ENCODE results near the gene UBA52.
A peak's percentile ranks its signal among the peaks of the same experiment; 100 is the strongest.
"Not testable (repeated sequence)": the region's sequence is repeated elsewhere in the genome, so short reads cannot be mapped to it uniquely, and the experiment has no call there.

Gene UBA52

GRCh38 chr19:18593367-18594095 is 21.9 kb downstream of the UBA52 start:
- DNase-seq (ENCODE audit: low spot score): no peak

DNA sequence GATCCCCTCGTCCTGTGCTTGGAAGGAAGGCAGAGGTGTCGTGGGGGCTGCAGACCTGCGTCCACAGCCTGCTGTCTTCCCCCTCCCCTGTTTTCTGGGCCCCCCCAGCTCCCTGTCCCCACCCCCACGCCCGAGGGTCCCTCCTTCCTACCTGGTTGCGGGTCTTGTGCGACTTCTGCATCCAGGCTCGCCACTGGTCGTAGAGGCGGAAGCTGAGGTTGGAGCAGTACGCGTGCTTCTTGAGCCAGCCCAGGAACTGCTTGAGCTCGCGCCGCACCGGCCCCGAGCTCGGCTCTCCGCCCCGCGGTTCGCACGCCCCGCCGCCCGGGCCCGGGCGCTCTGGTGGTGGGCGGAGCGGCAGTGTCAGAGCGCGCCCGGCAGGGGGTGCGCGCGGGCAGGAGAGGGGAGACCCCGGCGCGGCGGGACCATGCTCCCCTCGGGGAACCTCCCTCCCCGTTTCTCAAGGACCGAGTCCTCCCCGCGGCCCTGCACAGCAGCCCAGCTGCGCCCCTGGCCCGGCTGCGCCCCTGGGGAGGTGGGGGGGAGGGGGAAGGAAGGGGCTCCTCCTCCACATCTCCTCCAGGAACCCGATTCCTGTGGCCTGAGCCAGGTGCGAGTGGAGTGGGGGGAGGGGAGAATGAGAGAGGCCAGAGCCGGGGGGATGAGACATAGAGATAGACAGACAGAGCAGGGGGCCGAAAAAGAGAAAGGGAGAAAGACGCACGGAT is 22.6 kb downstream of the UBA52 start:
- DNase-seq (ENCODE audit: low spot score): peak; percentile 97

DNA sequence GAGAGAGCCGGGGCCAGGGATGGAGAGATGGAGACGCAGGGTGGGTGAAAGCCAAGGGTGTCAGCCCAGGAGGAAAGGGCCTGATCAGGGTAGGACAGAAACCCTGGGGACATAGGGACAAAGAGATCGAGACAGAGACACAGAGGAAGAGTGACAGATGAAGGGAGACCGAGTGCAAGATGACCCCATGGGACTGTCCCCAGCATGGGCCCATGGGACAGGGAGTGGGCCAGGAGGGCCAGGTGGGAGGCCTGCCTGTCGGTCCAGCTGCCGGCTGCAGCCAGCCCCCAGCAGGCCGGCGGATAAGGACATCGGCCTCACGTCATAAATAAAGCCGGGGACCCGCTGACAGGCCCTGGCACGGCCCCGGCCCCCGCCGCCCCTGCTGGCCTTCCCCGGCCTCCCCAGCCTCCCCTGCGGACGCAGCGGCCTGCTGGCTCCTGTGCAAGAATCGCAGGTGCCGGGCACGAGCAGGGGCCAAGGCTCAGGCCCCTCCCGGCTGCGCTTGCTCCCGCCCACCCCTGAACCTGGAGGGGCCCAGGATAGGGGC is 23.2 kb downstream of the UBA52 start:
- no peak for DNase-seq (ENCODE audit: low spot score)

- DNase-seq (ENCODE audit: low spot score): no peak
Observed at GRCh38 chr19:18595475-18595874, 23.8 kb downstream of the UBA52 start.

GRCh38 chr19:18596752-18597157 is 25.1 kb downstream of the UBA52 start:
- no peak for DNase-seq (ENCODE audit: low spot score)

- no peak for DNase-seq (ENCODE audit: low spot score)
Observed at GRCh38 chr19:18597809-18598660, 26.4 kb downstream of the UBA52 start.

DNA sequence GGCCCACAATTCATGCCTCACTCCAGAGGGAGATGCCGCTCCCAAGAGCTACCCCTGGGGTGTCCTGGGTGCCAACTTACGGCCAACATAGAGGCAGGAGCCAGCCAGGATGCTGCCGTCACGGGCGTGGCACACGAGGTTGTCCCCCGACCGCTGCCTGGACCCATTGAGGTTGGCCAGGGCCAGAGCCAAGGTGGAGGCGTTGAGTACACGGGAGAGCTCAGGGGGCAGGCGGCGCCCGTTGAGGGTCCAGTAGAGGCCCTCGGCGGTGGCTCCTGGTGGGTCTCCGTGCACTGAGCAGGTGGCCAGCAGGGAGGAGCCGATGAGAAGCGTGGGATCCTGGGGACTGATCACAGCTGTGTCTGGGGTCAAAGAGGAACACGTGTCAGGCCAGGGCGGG is 27.8 kb downstream of the UBA52 start:
- DNase-seq (ENCODE audit: low spot score): no peak

GRCh38 chr19:18600692-18601397 is 29.2 kb downstream of the UBA52 start:
- DNase-seq (ENCODE audit: low spot score): not testable (repeated sequence)

DNA sequence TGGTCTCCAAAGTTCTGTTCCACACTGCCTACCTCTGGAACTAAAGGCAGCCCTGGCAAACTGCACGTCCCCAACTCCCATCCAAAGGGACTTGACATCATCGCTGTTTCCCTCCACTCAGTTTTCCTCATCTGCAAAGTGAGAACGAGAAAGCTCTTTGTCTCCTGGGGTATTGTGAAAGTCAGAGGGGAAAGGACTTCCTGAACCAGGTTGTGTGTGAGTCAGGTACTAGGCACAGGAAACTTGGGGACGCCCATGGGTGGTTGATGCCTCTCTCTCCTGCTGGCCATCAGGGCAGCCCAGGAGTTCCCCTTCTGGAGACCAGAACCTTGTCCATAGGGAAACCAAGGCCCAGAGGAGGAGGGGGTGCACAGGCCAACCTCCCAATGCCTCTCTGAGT is 30.2 kb downstream of the UBA52 start:
- no peak for DNase-seq (ENCODE audit: low spot score)

DNA sequence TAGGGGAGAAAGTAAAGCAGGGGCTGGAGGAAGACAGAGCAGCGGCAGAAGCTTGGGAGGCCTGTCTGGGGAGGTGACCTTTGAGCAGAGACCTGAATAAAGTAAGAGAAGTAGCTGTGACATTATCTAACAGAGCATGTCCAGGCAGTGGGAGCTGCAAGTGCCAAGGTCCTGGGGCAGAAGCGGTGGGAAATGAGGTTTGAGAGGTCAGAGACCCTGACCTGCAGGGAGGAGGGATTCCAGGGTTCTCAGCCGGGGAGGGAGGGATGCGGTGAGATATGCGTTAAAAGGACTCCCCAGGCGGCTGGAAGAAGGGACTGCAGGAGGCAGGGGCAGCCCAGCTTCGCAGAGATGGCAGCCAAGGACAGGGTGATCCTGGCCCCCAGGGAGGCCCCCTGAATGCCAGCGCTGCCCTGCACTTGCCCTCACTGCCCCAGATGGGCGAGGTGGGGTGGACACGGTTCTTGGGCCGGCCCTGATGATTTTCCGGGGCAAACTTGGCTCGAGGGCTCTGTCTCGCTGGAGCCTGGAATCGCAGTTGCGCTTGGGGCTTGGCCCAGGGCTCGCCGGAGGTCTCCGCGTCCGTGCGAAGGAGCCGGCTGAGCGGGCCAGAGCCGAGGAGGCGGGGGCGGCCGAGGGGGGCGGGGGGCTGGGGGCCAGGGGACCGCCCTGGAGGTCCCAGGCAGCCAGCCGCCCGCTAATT is 31.7 kb downstream of the UBA52 start:
- peak; percentile 84 for DNase-seq (ENCODE audit: low spot score)

DNA sequence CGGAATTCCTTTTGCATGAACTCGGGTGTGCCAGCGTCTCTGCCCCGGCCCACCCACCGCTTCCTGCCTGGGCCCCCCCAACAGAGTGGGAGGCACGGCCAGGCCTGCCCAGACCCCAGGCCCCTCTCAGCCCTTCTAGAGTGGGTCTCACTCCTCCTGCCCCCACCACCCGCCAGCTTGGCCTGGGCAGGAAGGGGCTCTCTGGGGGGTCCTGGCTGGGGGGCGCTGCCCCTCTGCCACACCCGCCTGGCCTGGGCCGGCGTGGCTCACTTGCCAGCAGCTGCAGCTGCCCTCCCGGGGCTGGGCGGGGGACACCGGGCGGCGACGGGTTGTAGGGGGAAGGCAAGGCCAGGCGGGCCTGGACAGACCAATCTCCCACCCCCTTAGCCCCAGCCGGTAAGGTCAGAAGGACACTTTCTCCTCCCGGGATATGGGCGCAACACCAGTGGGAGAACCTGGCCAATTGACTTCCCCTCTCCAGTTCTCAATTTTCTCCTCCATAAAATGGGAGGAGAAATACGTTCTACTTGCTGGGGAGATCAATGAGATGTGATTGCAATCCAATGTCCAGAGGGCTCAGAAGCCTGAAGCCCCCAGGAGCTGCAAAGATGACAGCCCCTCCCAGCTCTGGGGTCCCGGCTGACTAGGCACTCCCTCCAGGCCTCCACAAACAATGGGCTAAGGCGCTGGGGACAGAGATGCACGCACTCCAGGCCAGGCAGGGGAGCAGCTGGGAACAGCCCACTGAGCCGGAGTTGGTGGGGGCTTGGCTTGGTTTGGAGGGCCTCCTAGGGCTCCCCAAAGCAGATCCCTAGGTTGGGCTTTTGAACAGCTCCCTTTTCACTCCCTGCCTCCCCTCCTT is 32.5 kb downstream of the UBA52 start:
- no peak for DNase-seq (ENCODE audit: low spot score)

GRCh38 chr19:18604820-18605159 is 33.1 kb downstream of the UBA52 start:
- DNase-seq (ENCODE audit: low spot score): no peak

DNA sequence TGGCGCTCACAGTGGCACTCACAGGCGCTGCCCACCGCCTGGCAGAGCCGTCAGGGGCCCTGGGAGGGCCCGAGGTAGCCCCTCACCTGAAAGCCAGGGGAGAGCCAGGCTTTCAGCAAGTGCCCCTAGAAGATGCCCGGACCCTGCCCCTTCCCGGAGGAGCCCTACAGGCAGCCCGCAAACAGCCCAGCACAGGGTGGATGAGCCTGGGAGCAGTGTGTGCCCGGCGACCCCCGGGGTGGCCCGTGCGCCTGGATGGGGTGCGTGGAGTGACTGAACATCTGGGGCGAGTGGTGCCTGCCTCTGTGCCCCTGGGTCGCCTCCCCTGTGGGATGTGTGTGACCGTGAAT is 33.5 kb downstream of the UBA52 start:
- no peak for DNase-seq (ENCODE audit: low spot score)

DNA sequence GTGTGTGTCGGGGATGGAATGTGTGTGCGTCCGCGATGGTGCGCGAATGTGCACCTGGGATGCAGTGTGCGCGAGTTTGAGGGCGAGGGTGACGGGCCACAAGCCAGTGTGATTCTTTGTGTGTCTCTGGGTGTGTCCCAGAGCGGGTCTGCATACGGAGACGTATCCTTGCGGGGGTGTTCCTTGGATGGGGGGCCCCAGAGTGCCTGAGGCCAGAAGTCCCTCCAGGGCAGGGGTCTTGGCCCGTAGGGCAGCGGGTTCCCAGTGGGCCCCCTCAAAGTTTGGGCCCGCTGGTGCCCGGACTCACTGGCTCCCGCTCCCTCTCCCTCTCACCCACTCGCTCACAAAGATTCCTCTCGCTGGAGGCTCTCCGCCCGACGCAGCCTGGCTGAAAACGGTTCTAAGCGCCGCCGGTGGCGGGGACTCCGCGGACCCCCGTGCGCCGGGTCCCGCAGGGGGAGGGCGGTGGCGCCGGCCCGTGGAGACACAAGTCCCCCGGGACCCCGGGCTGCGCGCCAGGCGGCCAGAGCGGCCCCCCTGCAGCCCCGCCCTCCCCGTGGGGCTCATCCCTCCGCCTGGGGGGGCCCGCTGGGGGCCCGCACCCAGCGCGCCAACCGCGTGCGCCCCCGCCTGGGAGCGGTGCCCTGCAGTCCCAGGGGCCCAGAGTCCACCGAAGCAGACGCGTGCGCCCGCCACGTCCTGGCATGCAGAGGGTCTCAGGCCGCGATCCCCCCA is 34.1 kb downstream of the UBA52 start:
- peak; percentile 66 for DNase-seq (ENCODE audit: low spot score)

DNA sequence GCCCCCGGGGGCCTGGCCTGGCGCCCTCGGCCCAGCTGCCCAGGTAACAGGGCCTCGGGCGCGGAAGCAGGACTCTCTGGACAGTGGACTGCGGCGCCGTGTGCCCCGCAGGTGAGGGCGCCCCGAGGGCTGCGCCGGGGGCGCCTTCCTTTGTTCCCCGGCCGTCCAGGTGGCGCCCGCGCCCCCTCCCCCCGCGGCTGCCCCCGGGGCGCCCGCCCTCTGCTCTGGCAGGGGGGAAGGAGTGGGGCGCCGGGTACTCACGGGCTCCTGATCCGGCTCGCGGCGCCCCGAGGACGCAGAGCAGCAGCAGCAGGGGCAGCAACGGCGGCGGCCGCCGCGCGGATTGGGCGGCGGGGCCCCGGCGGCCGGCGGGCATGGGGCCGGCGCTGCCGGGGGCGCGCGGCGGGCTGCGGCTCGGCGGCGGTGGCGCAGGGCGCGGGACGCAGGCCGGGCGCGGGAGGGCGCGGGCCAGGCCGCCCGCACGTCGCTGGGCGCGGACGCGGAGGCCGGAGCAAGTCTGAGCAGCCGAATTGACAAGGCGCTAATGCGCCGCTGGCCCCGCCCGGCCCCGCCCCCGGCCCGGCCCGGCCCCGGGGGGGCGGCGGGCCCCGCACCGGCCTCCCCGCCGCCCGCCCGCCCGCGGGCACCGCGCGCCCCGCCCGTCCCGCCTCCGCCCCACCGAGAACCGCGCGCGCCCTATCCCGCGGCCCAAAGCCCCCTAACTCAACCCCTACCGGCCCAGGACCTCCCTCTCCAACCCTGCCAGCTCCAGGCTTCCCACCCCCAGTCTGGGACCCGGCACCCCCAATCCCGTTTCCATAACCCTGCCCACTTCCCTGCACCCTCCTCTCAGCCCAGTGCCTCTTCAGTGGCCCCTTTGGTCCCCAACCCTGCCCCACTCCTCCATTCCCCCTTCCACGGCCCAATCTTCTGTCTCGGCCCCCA is 34.9 kb downstream of the UBA52 start, which contains the start of gene CRLF1:
Gene CRLF1 (minus strand): TSS at position 519 of the 945 bp plus-strand sequence. CDS start 143 bp downstream, at position 376.
- DNase-seq (ENCODE audit: low spot score): no peak

GRCh38 chr19:18607226-18608101 is 35.8 kb downstream of the UBA52 start:
- DNase-seq (ENCODE audit: low spot score): no peak

DNA sequence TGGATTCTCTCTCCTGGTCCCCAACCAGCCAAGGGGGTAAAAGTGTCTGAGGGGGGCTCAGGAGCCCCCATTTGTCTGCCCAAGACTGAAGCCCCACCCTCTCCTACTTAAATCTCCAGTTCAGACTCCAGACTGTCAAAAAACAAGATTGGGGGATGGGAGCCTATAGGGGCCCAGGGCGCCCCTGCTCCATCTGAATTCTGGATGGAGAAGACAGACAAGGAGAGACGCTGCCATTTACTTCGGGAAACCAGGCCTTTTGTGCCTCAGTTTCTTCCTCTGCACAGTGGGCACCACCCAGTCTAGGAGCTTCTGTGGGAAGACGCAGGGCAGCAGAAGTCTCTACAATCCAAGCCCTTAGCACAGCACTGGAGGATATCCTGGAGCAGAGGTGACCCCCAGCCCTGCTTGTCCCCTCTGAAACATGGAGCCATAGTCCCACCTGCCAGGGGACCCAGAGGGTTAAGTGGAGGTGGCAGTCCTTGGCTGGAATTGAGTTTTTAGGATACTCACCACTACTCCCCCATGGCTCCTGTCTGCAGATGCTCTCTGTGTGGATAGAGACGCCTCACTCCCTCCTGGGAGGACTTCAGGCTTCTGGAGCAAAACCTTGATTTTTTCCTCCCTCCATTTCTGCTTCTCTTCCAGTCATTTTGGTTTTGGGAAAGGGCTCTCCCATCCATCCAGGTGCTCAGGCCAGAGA is 36.6 kb downstream of the UBA52 start:
- DNase-seq (ENCODE audit: low spot score): no peak

All from HuH-7.5 (cell line).